ENCODE measurements around the gene OLFM2. TPM values are rescaled to one million over a fixed set of nuclear protein-coding genes. Genes with fewer than 3 reads are reported as not detected.

Gene OLFM2
- total and polyA plus RNA-seq, 2 donors (not counting 1 experiment from before 2014, with no cell fraction given): 0.66 to 11.6 TPM

GRCh38 chr19:9911524-9912185 is 24.7 kb downstream of the OLFM2 start:
- Histone ChIP-seq H3K36me3 (ENCODE audit: control insufficient read depth, insufficient read depth, low read length) (no peaks in the 10 kb centered on the region), H3K27ac (ENCODE audit: insufficient read depth, low read length) (no peak overlapping the region), H3K9ac (ENCODE audit: insufficient read depth, low read length) (no peak overlapping the region), H3K9me3 (ENCODE audit: control insufficient read depth, insufficient read depth, low read depth, low read length) (no peaks in the 10 kb centered on the region), H2AFZ (ENCODE audit: low read length) (no peak overlapping the region), H4K20me1 (ENCODE audit: control insufficient read depth, extremely low read depth, insufficient read depth, low read length) (no peaks in the 10 kb centered on the region), H3K79me2 (ENCODE audit: control insufficient read depth, insufficient read depth, low read length) (no peaks in the 10 kb centered on the region), H3K4me3 (replicated peaks in 1 of 4; ENCODE audit: control extremely low read depth in 1 of 4, insufficient read depth in 1 of 4, low read depth in 3 of 4, low read length in 4 of 4) (no peak overlapping the region), H3K4me1 (ENCODE audit: control insufficient read depth, extremely low read depth, insufficient read depth, low read length) (peaks cover 4% of the 10 kb centered on the region), H3K27me3 (ENCODE audit: control insufficient read depth, insufficient read depth, low read length) (peaks cover 17% of the 10 kb centered on the region), H3K4me2 (ENCODE audit: extremely low read depth, insufficient read depth, low read length) (no peak overlapping the region)
- no peak for DNase-seq (ENCODE audit: low read depth in 2 of 2)
- no peak for TF ChIP-seq CTCF (conservative IDR thresholded peaks at IDR 0.05 in 1 of 2, IDR thresholded peaks at IDR 0.05 in 1 of 2; ENCODE audit: low read depth in 1 of 2, low read length in 2 of 2)
- TF ChIP-seq EZH2 (IDR thresholded peaks at IDR 0.05; ENCODE audit: low read length, missing control alignments): no peak

- DNase-seq (ENCODE audit: low read depth in 2 of 2): no peak
Measured at GRCh38 chr19:9910625-9911024, 25.7 kb downstream of the OLFM2 start.

GRCh38 chr19:9909251-9909650 is 27.1 kb downstream of the OLFM2 start:
- no peak for TF ChIP-seq EZH2 (IDR thresholded peaks at IDR 0.05; ENCODE audit: low read length, missing control alignments)
- TF ChIP-seq CTCF (conservative IDR thresholded peaks at IDR 0.05 in 1 of 2, IDR thresholded peaks at IDR 0.05 in 1 of 2; ENCODE audit: low read depth in 1 of 2, low read length in 2 of 2): no peak
- Histone ChIP-seq H3K36me3 (ENCODE audit: control insufficient read depth, insufficient read depth, low read length) (no peaks in the 10 kb centered on the region), H3K4me2 (ENCODE audit: extremely low read depth, insufficient read depth, low read length) (no peak overlapping the region), H3K4me3 (replicated peaks in 1 of 4; ENCODE audit: control extremely low read depth in 1 of 4, insufficient read depth in 1 of 4, low read depth in 3 of 4, low read length in 4 of 4) (no peak overlapping the region), H3K27ac (ENCODE audit: insufficient read depth, low read length) (no peak overlapping the region), H2AFZ (ENCODE audit: low read length) (no peak overlapping the region), H4K20me1 (ENCODE audit: control insufficient read depth, extremely low read depth, insufficient read depth, low read length) (no peaks in the 10 kb centered on the region), H3K27me3 (ENCODE audit: control insufficient read depth, insufficient read depth, low read length) (peaks cover 17% of the 10 kb centered on the region), H3K4me1 (ENCODE audit: control insufficient read depth, extremely low read depth, insufficient read depth, low read length) (peaks cover 2% of the 10 kb centered on the region), H3K9ac (ENCODE audit: insufficient read depth, low read length) (no peak overlapping the region), H3K79me2 (ENCODE audit: control insufficient read depth, insufficient read depth, low read length) (no peaks in the 10 kb centered on the region), H3K9me3 (ENCODE audit: control insufficient read depth, insufficient read depth, low read depth, low read length) (no peaks in the 10 kb centered on the region)
- DNase-seq (ENCODE audit: low read depth in 2 of 2): no peak

More at GRCh38 chr19:9910625-9911024, 25.7 kb downstream of the OLFM2 start:
- H3K27me3 ChIP-seq (ENCODE audit: control insufficient read depth, insufficient read depth, low read length): peaks cover 17% of the 10 kb centered on the region
- H3K4me1 ChIP-seq (ENCODE audit: control insufficient read depth, extremely low read depth, insufficient read depth, low read length): peaks cover 4% of the 10 kb centered on the region
- H3K36me3 ChIP-seq (ENCODE audit: control insufficient read depth, insufficient read depth, low read length): no peaks in the 10 kb centered on the region
- H3K4me2 ChIP-seq (ENCODE audit: extremely low read depth, insufficient read depth, low read length): no peak overlapping the region
- no peak overlapping the region for H3K9ac ChIP-seq (ENCODE audit: insufficient read depth, low read length)
- H3K79me2 ChIP-seq (ENCODE audit: control insufficient read depth, insufficient read depth, low read length): no peaks in the 10 kb centered on the region
- no peak overlapping the region for H3K27ac ChIP-seq (ENCODE audit: insufficient read depth, low read length)
- no peaks in the 10 kb centered on the region for H4K20me1 ChIP-seq (ENCODE audit: control insufficient read depth, extremely low read depth, insufficient read depth, low read length)
- H2AFZ ChIP-seq (ENCODE audit: low read length): no peak overlapping the region
- H3K4me3 ChIP-seq (replicated peaks in 1 of 4; ENCODE audit: control extremely low read depth in 1 of 4, insufficient read depth in 1 of 4, low read depth in 3 of 4, low read length in 4 of 4): no peak overlapping the region
- H3K9me3 ChIP-seq (ENCODE audit: control insufficient read depth, insufficient read depth, low read depth, low read length): no peaks in the 10 kb centered on the region
- TF ChIP-seq CTCF (conservative IDR thresholded peaks at IDR 0.05 in 1 of 2, IDR thresholded peaks at IDR 0.05 in 1 of 2; ENCODE audit: low read depth in 1 of 2, low read length in 2 of 2): no peak
- no peak for TF ChIP-seq EZH2 (IDR thresholded peaks at IDR 0.05; ENCODE audit: low read length, missing control alignments)
